ENCODE data around the gene SMCO3.

GRCh38 chr12:14779834-14780233 lies 34.1 kb downstream of the SMCO3 start:
- TF ChIP-seq CTCF (IDR thresholded peaks at IDR 0.05 in 4 of 5, conservative IDR thresholded peaks at IDR 0.05 in 1 of 5) (no peak), POLR2A (IDR thresholded peaks at IDR 0.05) (no peak)

Data from gastrocnemius medialis (tissue), 4 donors.